OCI-LY7 (cell line): ENCODE data around the gene RASGRP3.

Experiments used
- CTCF ChIP-seq: fragments of 200-600 bp; sonication (generic); conservative IDR thresholded peaks from 2 replicates; pipeline ENCODE4 v1.5.1; 2014; ENCODE audit warnings: mild to moderate bottlenecking, antibody characterized with exemption, low read length, moderate library complexity, mixed read lengths
- EZH2phosphoT487 ChIP-seq: fragments of 200-600 bp; sonication (generic); IDR thresholded peaks from 2 replicates; pipeline ENCODE4 v1.6.1; 2018; ENCODE audit warnings: low read depth, borderline replicate concordance, mild to moderate bottlenecking, mixed run types, antibody characterized with exemption, low read length, moderate library complexity, mixed read lengths

- TF ChIP-seq EZH2phosphoT487: no peak
- TF ChIP-seq CTCF: no peak
Measured at GRCh38 chr2:33541243-33541642, 64.8 kb downstream of the RASGRP3 start.
